Endodermal cell (in vitro differentiated cells): Measurements from ENCODE around the gene STK16. TPM values are rescaled to one million over a fixed set of nuclear protein-coding genes. Genes with fewer than 3 reads are reported as not detected.

ENCODE experiments used
- DNase-seq: peaks from one replicate; pipeline ENCODE4 v3.0.0-alpha.2; 2017
- H3K27ac ChIP-seq: 2 replicates; pipeline ENCODE4 v1.5.1; 2013; ENCODE audit warnings: mild to moderate bottlenecking, low read depth, low read length, moderate library complexity
- H3K27me3 ChIP-seq: 2 replicates; pipeline ENCODE4 v1.6.1; 2013; ENCODE audit warnings: mild to moderate bottlenecking, low read length, moderate library complexity; ENCODE audit not compliant: insufficient read depth, control insufficient read depth, poor library complexity, severe bottlenecking
- H3K36me3 ChIP-seq: 2 replicates; pipeline ENCODE4 v1.7.0; 2013; ENCODE audit warnings: mild to moderate bottlenecking, low read length, moderate library complexity; ENCODE audit not compliant: control insufficient read depth, insufficient read depth
- H3K4me1 ChIP-seq: one replicate; pipeline ENCODE4 v1.7.0; 2013; ENCODE audit warnings: low read length; ENCODE audit not compliant: control insufficient read depth, insufficient read depth
- H3K4me3 ChIP-seq: 2 replicates; pipeline ENCODE4 v1.5.1; 2013; ENCODE audit warnings: mild to moderate bottlenecking, low read length, moderate library complexity
- H3K9ac ChIP-seq: 2 replicates; pipeline ENCODE4 v1.6.1; 2013; ENCODE audit warnings: mild to moderate bottlenecking, low read length, moderate library complexity; ENCODE audit not compliant: poor library complexity, severe bottlenecking; ENCODE audit errors: extremely low read depth
- H3K9me3 ChIP-seq: 2 replicates; pipeline ENCODE4 v1.6.1; 2013; ENCODE audit warnings: mild to moderate bottlenecking, low read length, moderate library complexity; ENCODE audit not compliant: control insufficient read depth
- H3K27ac Mint-ChIP-seq: 2 replicates; pipeline ENCODE4 v1.8.0; 2020; ENCODE audit warnings: mixed read lengths
- H3K27me3 Mint-ChIP-seq: 2 replicates; pipeline ENCODE4 v1.8.0; 2021; ENCODE audit warnings: mild to moderate bottlenecking, mixed read lengths; ENCODE audit not compliant: insufficient read depth
- H3K36me3 Mint-ChIP-seq: 2 replicates; pipeline ENCODE4 v1.8.0; 2020; ENCODE audit warnings: low read depth, mixed read lengths
- H3K4me1 Mint-ChIP-seq: 2 replicates; pipeline ENCODE4 v1.8.0; 2020; ENCODE audit warnings: mixed read lengths
- H3K4me3 Mint-ChIP-seq: 2 replicates; pipeline ENCODE4 v1.8.0; 2020; ENCODE audit warnings: mild to moderate bottlenecking, moderate library complexity, mixed read lengths
- H3K9me3 Mint-ChIP-seq: 2 replicates; pipeline ENCODE4 v1.8.0; 2020; ENCODE audit warnings: mild to moderate bottlenecking, mixed read lengths
- WGBS, 2 experiments: methylation state at CpG; one replicate each; pipeline versions ENCODE4 v1.1.5 to v1.1.7; 2013; ENCODE audit warnings: missing lambda C conversion rate in 2 of 2, mixed read lengths in 1 of 2; ENCODE audit not compliant: insufficient coverage in 1 of 2, insufficient read length in 1 of 2; 5-methylcytosine and 5-hydroxymethylcytosine counted together
- total RNA-seq, 2 donors: library from RNA; stranded (reverse); fragmentation: NEBNext Ultra II Directional in 1 of 2; extraction: Animal tissue kit (Norgen Biotek cat#: 25700) in 1 of 2; gene quantifications; 2 replicates in 1 of 2; 3 replicates in 1 of 2; pipeline ENCODE4 v1.2.1, GENCODE V29; 2021
- TF ChIP-seq, protein P1 (sequence below): fragments of 200-600 bp; sonication (generic); conservative IDR thresholded peaks from 2 replicates; pipeline ENCODE4 v1.5.0; 2021; ENCODE audit warnings: antibody characterized with exemption, mild to moderate bottlenecking

The STK16 gene
- total RNA-seq, 2 donors from 2014 or later, result 27.3 to 37.7 TPM

GRCh38 chr2:219280651-219281050, 35.4 kb downstream of the STK16 start:
- Mint-ChIP-seq H3K4me1 (peaks cover 36% of the 10 kb centered on the region), H3K36me3 (peaks cover 25% of the 10 kb centered on the region), H3K9me3 (no peaks in the 10 kb centered on the region), H3K27me3 (no peaks in the 10 kb centered on the region), H3K4me3 (peak overlapping the region; percentile 74), H3K27ac (peak overlapping the region; percentile 98)
- TF ChIP-seq, protein P1, sequence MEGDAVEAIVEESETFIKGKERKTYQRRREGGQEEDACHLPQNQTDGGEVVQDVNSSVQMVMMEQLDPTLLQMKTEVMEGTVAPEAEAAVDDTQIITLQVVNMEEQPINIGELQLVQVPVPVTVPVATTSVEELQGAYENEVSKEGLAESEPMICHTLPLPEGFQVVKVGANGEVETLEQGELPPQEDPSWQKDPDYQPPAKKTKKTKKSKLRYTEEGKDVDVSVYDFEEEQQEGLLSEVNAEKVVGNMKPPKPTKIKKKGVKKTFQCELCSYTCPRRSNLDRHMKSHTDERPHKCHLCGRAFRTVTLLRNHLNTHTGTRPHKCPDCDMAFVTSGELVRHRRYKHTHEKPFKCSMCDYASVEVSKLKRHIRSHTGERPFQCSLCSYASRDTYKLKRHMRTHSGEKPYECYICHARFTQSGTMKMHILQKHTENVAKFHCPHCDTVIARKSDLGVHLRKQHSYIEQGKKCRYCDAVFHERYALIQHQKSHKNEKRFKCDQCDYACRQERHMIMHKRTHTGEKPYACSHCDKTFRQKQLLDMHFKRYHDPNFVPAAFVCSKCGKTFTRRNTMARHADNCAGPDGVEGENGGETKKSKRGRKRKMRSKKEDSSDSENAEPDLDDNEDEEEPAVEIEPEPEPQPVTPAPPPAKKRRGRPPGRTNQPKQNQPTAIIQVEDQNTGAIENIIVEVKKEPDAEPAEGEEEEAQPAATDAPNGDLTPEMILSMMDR, result no peak
- peak overlapping the region; percentile 94 for H3K9ac ChIP-seq
- peak overlapping the region; percentile 86 for H3K4me3 ChIP-seq
- WGBS, 2 experiments, result 91 to 100% methylated on average over 3 to 4 of the region's 4 CpGs
- H3K4me1 ChIP-seq, result peaks cover 22% of the 10 kb centered on the region
- H3K36me3 ChIP-seq, result peaks cover 40% of the 10 kb centered on the region
- H3K27ac ChIP-seq, result no peak overlapping the region
- no peak for DNase-seq
- no peaks in the 10 kb centered on the region for H3K9me3 ChIP-seq
- H3K27me3 ChIP-seq, result no peaks in the 10 kb centered on the region

DNA sequence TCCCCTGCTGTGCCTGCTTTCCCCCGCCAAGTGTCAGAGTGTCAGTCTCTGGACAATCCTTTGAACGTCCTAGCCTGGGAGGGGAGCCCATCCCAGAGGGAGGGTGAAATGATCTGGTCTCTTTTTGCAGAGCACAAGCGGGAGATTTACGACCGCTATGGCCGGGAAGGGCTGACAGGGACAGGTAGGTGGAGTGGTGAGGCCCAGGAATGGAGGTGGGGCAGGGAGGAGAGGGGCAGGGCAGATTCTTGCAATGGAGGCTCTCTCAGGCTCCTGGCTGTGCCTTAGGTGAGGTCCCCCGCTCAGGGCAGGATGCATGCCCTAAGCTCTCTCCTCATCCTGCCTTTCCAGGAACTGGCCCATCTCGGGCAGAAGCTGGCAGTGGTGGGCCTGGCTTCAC, 36.3 kb downstream of the STK16 start:
- TF ChIP-seq, protein P1, result no peak
- H3K4me3 Mint-ChIP-seq, result no peak overlapping the region
- no peaks in the 10 kb centered on the region for H3K9me3 ChIP-seq
- H3K9ac ChIP-seq, result no peak overlapping the region
- no peak overlapping the region for H3K4me3 ChIP-seq
- no peaks in the 10 kb centered on the region for H3K9me3 Mint-ChIP-seq
- H3K27me3 Mint-ChIP-seq, result no peaks in the 10 kb centered on the region
- no peak for DNase-seq
- peaks cover 40% of the 10 kb centered on the region for H3K36me3 ChIP-seq
- peaks cover 25% of the 10 kb centered on the region for H3K36me3 Mint-ChIP-seq
- no peak overlapping the region for H3K27ac ChIP-seq
- H3K4me1 Mint-ChIP-seq, result peaks cover 39% of the 10 kb centered on the region
- H3K4me1 ChIP-seq, result peaks cover 22% of the 10 kb centered on the region
- 82 to 86% methylated on average over 4 to 8 of the region's 8 CpGs for WGBS, 2 experiments
- H3K27me3 ChIP-seq, result no peaks in the 10 kb centered on the region
- H3K27ac Mint-ChIP-seq, result no peak overlapping the region

- no peak for DNase-seq
- Histone ChIP-seq H3K9ac (no peak overlapping the region), H3K4me3 (no peak overlapping the region), H3K27me3 (no peaks in the 10 kb centered on the region), H3K36me3 (peaks cover 40% of the 10 kb centered on the region), H3K9me3 (no peaks in the 10 kb centered on the region), H3K4me1 (peaks cover 22% of the 10 kb centered on the region), H3K27ac (no peak overlapping the region)
- Mint-ChIP-seq H3K27me3 (no peaks in the 10 kb centered on the region), H3K4me1 (peaks cover 35% of the 10 kb centered on the region), H3K4me3 (no peak overlapping the region), H3K27ac (no peak overlapping the region), H3K36me3 (peaks cover 25% of the 10 kb centered on the region), H3K9me3 (no peaks in the 10 kb centered on the region)
- TF ChIP-seq, protein P1, result no peak
- 94 to 98% methylated on average over 5 of the region's 5 CpGs for WGBS, 2 experiments
Observed at GRCh38 chr2:219282375-219282774, 37.1 kb downstream of the STK16 start.
